ENCODE results near the gene ADAMTS2.

ADAMTS2 gene

GRCh38 chr5:179124853-179125788, 220.1 kb downstream of the ADAMTS2 start:
- no peak for DNase-seq (ENCODE audit: low read depth in 2 of 2)

- no peak for DNase-seq (ENCODE audit: low read depth in 2 of 2)
Observed at GRCh38 chr5:179124273-179124852, 220.9 kb downstream of the ADAMTS2 start.

DNA sequence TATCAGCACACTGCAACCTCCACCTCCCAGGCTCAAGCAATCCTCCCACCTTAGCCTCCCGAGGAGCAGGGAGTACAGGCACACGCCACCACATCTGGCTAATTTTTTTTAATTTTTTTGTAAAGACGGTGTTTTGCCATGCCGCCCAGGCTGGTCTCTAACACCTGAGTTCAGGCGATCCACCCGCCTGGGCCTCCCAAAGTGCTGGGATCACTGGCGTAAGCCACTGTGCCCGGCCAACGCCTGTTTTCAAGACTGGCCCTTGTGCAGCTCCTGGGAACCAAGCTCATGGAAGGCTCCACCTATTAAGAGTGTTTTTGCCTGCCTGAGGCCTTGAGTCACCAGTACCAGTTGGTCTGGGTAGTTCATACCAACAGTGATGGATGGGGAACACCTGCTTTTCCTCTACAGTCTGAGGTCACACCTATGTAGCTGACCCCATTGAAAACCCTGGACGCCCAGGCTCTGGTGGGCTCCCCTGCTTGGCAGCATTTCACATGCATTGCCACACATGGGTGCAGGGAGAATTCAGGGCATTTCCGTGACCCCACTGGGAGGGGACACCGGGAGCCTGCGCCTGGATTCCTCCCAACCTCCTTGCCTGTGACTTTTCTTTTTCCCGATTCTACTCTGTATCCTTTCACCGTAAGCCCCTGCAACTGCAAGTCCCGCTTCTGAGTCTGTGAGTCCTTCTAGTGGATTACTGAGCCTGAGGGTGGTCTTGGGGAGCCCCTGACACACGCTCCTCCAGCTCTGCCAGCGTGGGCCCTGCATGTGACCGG, 221.6 kb downstream of the ADAMTS2 start:
- DNase-seq (ENCODE audit: low read depth in 2 of 2) = no peak

GRCh38 chr5:179123109-179123426, 222.2 kb downstream of the ADAMTS2 start:
- no peak for DNase-seq (ENCODE audit: low read depth in 2 of 2)

DNA sequence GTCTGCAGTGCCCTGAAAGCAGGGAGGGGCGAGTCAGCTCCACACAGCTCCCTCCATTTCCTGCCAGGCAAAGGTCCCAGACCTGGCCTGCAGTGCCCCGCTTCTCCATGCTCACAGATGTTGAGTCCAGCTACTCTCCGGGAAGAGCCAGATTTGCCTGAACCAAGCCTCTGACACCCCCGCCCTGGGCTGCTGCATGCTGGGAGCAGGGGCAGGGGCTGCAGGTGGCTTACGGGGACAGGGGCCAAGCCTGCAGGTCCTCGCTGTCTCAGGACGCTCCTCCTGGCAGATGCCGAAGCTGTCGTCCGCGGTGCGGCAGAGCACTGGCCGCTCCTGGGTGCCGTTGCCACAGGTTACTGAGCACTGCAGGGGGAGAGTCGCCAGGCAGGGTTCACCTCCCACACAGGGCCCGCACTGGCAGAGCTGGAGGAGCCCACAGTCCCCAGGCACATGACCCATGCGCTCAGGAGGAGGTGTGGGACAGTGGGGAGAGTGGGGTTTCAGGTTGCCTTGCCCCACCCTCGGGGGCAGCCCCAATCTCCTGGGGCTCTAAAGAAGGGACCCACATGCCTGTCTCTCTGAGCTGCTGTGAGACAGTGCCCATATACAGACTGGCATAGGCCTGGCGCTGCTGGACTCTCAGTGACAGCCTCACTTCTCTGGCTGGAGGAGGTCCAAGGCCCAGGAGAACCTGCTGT, 222.7 kb downstream of the ADAMTS2 start:
- DNase-seq (ENCODE audit: low read depth in 2 of 2) = no peak

DNA sequence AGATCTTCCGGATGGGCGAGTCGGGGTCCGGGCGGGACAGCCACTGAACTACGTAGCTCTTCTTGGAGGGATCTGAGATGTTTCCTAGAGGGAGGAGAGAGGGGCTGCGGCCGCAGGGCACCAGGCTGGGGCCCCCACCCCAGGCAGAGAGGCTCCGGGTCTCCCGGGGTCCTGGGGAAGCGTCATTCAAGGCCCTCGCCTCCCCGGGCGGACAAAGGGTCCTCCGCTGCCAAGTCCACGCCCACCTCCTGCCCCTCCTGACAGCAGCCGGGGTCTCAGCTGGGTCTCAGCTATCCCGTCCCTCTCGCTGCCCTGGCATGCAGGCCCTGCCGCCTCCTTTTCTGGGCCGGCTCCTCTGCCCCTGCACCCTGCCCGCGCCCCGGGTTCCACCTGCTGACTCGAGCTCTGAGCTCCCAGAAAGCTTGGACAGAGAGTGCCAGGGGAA, 223.6 kb downstream of the ADAMTS2 start:
- no peak for DNase-seq (ENCODE audit: low read depth in 2 of 2)

DNA sequence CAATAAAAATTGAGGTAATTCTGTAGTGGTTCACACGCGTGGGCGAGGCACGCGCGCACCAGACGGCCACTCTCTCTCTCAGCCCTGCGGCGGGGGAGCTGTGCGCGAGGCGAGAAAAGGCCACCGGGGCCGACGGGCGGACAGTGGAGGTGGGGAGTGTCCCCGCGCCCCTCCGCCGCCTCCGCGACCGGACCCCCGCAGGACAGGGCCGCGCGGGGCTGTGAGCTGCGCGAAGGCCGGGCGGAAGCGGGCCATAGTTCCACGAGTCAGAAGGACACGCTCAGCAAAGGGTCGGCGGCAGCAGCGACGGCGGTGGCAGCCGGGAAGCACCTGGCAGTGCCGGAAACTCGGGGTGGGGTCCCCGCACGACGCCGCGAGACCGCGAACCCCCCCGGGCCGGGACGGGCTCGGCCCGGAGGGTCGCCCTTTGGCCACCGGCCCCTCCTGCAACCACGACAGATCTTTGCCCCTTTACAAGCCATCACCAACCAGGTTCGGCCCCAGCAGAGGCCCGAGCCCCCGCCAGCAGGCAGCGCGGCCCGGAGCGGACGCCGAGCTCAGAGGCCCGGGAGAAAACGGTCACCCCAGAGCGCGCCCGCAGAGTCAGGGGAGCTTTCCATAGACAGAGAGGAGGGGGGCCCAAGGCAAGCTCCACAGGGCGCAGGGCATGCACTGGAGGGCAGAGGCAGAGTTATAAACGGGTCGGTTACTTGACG, 224.2 kb downstream of the ADAMTS2 start:
- no peak for DNase-seq (ENCODE audit: low read depth in 2 of 2)

DNA sequence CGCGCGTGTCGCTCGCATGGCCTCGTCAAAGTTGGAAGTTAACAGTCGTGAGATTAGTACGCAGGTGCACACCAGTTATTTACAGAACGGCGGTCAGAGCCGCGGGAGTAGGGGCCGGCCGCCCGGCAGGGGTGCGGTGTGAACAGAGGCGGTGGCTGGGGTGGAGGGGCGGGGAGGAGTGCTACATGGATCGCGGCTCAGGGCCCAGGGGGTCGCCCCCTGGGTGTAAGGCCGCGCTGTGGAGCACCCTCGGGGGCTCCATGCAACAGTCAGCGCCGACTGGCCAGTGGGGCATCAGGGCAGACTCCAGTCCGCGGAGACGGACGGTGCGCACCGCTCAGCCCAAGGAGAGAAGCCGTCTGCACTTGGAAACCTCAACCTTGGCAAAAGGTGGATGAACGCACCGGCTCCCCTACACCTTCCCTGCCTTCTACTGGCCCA, 224.8 kb downstream of the ADAMTS2 start:
- DNase-seq (ENCODE audit: low read depth in 2 of 2) = no peak

DNA sequence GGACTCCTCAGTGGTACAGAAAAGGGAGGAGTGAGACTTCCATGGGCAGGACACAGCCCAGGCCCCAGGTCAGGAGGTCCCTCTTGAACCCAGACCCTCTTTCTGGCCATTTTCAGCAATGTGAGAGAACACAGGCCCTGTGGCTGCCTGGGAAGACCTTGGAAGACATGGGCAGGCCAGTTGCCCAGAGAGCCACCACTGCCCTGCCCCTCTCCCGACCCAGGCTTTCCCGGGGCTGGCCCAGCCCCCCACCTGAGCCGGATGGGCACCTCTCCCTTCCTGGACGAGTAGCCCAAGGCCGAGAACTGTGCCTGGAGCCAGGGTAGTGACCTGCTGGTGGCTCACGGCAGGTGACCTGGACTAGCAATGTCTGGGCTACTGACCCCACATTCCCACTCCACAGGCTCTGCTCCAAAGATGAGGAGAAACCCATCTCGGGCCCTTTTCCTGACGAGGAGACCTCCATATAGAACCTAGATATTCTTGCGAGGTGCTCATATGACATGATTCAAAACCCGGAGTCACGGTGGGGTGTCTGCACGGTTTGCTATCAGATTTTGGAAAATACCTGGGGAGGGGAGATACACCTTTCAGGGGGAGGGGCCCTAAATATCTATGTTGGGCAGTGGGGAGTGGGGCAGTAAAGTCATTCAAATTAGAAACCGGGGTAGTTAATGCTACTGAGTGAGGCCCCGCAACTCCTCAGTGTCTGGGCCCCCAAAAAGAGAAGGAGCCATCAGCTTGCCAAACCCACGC, 225.7 kb downstream of the ADAMTS2 start:
- no peak for DNase-seq (ENCODE audit: low read depth in 2 of 2)

- DNase-seq (ENCODE audit: low read depth in 2 of 2) = no peak
Observed at GRCh38 chr5:179118756-179119414, 226.4 kb downstream of the ADAMTS2 start.

DNA sequence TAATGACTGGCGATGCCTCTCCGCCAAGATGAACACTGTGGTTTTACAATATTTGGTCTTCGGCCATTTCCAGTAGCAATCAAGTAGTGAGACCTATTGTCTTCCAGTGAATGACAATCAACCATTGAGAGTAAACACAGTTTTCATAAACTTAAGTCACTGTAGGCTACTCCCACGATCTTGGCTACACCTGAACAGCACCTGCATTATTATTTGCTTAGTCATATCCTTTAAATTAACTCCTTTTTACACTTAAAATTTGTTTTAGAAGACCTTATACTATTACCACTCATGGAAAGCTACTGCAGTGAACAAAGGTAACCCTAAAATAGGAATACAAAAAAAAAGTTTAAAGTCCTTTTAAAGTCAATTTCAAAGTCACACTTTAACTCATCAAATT, 226.9 kb downstream of the ADAMTS2 start:
- DNase-seq (ENCODE audit: low read depth in 2 of 2) = no peak

DNA sequence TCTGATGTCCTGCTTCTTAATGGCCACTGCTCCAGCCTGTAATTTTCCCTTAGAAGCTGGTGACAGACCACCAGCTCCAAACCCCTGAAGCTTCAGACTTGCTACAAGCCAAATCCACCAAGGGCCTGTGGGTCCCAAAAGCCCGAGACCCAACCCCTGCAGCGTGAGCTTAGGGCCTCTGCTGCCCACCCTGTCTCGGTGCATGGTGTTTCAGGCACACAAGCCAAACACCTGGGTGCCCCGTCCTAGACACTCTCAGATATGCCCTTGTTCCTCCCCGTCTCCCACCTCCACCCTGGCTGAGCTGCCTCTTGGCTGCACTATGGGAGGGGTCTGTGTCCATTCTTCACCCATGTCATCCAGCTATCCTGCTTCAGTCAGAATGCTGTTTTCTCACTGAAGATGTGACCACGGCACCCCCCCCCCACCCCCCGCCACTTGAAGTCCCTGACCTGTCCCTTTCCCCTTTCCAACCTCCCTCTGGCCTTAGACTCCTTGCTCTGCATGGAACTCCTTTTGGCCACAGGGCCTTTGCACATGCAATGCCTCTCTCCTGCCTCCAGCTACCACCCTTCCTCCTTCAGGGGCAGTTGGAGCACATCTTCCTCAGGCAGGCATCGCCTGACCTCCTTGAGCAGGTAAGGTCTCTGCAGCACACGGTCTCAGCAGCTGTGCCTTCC, 229.3 kb downstream of the ADAMTS2 start:
- no peak for DNase-seq (ENCODE audit: low read depth in 2 of 2)

GRCh38 chr5:179115307-179115706, 230.0 kb downstream of the ADAMTS2 start:
- no peak for DNase-seq (ENCODE audit: low read depth in 2 of 2)

GRCh38 chr5:179114756-179115155, 230.5 kb downstream of the ADAMTS2 start:
- no peak for DNase-seq (ENCODE audit: low read depth in 2 of 2)

GRCh38 chr5:179113945-179114641, 231.2 kb downstream of the ADAMTS2 start:
- no peak for DNase-seq (ENCODE audit: low read depth in 2 of 2)

GRCh38 chr5:179113143-179113530, 232.1 kb downstream of the ADAMTS2 start:
- no peak for DNase-seq (ENCODE audit: low read depth in 2 of 2)

DNA sequence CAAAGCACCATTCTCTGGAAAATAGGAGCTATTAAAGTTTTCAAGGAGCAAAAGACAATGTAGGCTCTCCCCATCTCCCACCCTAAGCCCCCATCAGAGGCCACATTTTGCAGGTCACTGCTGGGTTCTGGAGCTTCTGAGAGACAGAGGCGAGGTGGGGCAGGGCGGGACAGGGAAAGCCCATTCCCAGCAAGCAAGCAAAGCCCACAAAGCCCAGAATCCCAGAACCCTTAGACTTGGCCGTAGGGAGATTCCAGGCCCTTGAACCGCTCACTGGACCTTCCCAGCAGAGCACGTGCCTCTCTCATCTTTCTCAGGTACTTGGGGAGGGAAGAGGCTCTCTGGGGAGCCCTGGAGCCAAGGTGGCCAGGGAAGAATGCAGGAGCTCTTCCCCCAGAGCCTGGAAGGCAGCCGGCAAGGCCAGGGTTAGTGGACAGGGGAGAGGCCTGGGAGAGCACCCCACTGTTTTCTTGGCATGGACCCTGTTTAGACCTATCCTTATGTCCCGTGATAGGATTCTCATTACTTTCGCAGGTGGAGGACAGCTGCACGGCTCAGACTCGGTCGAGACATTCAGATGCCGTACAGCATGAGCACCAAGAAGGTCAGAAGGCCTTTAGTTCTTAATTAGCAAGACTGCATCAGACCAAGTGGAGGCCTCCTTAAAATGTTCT, 232.7 kb downstream of the ADAMTS2 start:
- DNase-seq (ENCODE audit: low read depth in 2 of 2) = no peak
